Astrocyte of the cerebellum (primary cell): ENCODE data around the gene EPS8L2.
A peak's percentile ranks its signal among the peaks of the same experiment; 100 is the strongest.

Experiments
- DNase-seq: peaks from one replicate; pipeline ENCODE4 v3.0.0-alpha.2; 2011; ENCODE audit warnings: low read depth
- H3K4me3 ChIP-seq: 2 replicates; pipeline ENCODE4 v1.5.1; 2011; ENCODE audit warnings: mild to moderate bottlenecking, low read depth, low read length, moderate library complexity
- in situ Hi-C: cut with HindIII; loops from 2 replicates; pipeline ENCODE4 v1.10.0; 2017; ENCODE audit warnings: low sequenced_read_pairs
- TF ChIP-seq, protein P1 (sequence below): IDR thresholded peaks from 2 replicates; pipeline ENCODE4 v1.5.1; 2012; ENCODE audit warnings: low read length, low read depth, moderate library complexity, mild to moderate bottlenecking; ENCODE audit errors: missing control alignments

The EPS8L2 gene

DNA sequence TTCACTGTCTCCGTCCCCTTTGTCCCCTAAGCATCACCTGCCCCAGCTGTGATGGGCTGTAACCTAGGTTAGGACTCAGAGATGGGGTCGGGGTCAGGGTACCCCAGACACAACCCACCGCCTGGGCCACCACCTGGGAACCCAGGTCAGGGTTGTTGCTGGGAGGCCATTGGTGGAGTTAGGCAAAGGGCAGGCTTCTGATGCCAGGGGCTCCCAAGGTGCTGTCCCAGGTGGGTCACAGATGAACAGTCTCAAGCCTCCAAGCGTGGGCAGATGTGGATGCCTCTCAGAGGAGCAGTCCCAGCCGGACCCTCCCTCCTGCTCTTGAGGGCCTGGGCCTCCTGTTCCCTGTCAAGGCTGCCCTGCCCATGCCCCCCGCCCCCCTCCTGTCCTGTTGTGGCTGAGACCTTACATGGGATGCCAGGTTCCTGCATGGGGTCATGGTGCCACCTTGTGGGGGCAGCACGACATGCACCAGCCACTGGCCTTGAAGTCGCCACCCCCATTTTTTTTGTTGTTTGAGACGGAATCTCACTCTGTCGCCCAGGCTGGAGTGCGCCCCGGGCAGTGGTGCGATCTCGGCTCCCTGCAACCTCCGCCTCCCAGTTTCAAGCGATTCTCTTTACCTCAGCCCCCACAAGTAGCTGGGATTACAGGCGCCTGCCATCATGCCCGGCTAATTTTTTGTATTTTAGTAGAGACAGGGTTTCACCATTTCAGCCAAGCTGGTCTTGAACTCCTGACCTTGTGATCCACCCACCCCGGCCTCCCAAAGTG lies 59.2 kb downstream of the EPS8L2 start:
- in situ Hi-C loops = loop anchor here (25.0 kb wide), 1 partner anchor 103 kb away; no protein-coding TSS in a partner anchor
- no peak overlapping the region for H3K4me3 ChIP-seq
- TF ChIP-seq, protein P1, sequence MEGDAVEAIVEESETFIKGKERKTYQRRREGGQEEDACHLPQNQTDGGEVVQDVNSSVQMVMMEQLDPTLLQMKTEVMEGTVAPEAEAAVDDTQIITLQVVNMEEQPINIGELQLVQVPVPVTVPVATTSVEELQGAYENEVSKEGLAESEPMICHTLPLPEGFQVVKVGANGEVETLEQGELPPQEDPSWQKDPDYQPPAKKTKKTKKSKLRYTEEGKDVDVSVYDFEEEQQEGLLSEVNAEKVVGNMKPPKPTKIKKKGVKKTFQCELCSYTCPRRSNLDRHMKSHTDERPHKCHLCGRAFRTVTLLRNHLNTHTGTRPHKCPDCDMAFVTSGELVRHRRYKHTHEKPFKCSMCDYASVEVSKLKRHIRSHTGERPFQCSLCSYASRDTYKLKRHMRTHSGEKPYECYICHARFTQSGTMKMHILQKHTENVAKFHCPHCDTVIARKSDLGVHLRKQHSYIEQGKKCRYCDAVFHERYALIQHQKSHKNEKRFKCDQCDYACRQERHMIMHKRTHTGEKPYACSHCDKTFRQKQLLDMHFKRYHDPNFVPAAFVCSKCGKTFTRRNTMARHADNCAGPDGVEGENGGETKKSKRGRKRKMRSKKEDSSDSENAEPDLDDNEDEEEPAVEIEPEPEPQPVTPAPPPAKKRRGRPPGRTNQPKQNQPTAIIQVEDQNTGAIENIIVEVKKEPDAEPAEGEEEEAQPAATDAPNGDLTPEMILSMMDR = peak; percentile 50
- no peak for DNase-seq

GRCh38 chr11:765802-766091 lies 59.7 kb downstream of the EPS8L2 start:
- no peak overlapping the region for H3K4me3 ChIP-seq
- no peak for DNase-seq
- in situ Hi-C loops = loop anchor here (25.0 kb wide), 1 partner anchor 103 kb away; no protein-coding TSS in a partner anchor
- TF ChIP-seq, protein P1 = no peak

DNA sequence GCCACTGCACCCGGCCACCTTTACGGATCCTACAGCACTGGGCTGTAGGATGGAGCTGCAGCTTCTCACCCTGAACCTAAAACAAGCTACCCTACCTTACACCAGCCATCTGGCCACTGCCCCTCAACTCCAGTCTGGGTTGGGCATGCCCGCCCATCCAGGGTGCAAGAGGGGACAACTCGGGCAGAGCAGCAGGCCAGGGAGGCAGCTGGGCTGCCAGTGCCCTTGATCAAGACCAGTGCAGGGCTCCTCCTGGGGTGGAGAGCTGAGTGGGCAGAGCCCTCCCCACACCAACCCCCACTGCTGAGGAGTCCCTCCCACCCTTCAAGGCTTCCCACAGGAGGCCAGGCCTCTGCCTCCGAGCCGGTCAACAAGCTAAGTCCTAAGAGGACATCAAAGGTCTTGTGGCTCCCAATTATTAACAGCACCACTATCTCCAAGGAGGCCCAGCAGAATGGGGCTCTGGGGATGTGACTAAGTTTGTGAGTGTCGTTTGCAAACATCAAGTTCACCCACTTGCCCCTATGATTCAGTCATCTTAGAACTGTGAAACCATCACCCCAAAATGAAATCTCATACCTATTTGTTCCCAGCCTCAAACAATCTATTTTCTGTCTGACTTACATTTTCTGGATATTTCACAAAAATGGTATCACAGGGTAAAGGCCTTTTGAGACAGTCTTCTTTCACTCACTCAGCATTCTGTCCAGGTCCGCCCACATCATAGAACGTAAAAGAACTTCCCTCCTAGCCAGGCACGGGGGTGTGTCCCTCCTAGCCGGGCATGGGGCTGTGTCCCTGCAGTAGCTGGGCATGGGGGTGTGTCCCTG lies 60.3 kb downstream of the EPS8L2 start:
- no peak for DNase-seq
- in situ Hi-C loops = loop anchor here (25.0 kb wide), 1 partner anchor 104 kb away; no protein-coding TSS in a partner anchor
- no peak overlapping the region for H3K4me3 ChIP-seq
- TF ChIP-seq, protein P1 = no peak

- no peak overlapping the region for H3K4me3 ChIP-seq
- in situ Hi-C loops = loop anchor here (25.0 kb wide), 1 partner anchor 105 kb away; no protein-coding TSS in a partner anchor
- DNase-seq = no peak
- TF ChIP-seq, protein P1 = no peak
Observed at GRCh38 chr11:766936-767210, 60.8 kb downstream of the EPS8L2 start.

DNA sequence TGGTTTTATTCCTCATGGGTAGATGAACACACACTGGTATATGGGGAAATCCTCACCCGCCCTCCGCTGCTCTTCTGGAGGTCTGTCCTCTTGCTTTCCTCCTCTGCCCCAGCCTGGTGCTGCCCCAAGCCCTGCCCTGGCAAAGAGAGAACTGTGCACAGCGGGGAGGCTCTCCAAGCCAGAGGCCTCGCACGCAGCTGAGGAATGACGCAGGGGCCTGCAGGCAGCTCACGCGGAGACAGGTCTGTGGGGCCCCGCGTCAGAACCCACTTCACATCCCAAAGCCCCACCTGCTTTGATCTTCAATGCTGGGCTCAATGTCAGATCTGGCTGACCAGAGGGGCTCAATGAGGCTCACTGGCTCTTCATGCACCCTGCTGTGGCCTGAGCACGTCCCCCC lies 61.2 kb downstream of the EPS8L2 start:
- TF ChIP-seq, protein P1 = no peak
- no peak overlapping the region for H3K4me3 ChIP-seq
- no peak for DNase-seq
- in situ Hi-C loops = loop anchor here (25.0 kb wide), 1 partner anchor 105 kb away; no protein-coding TSS in a partner anchor

DNA sequence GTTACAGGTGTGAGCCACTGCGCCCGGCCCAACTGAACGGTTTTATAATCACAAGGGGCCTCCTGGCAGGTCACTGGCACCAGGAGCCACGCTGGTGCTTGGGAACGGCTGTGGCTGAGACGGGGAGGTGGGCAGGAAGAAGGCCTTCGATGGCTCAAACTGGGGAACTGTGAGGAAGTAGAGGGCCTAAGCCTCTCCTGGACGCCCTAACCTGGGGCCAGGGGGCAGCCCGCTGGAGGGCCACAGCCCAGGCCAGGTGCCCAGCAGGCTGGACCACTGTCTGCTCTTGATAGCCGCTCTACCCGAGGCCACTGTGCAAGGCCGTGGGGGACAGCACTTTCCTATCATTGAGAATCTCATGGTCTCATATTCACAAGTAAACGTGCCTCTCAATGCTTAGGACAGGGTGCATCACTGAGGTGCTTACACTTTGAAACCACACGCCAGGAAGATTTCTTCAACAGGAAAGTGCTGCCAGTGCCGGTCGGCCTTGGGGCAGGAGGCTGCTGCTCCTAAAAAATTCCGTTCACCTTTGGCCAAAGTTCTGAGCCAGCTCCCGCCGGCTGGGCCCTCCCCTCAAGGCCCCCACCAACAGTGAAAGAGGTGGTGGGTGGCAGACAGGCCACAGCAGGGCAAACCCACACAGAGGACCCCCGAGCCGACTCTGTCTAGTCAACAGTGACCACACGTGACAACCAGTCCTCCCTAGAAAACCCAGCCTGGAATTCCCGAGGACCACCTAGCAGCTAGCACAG lies 64.0 kb downstream of the EPS8L2 start:
- TF ChIP-seq, protein P1 = no peak
- no peak overlapping the region for H3K4me3 ChIP-seq
- in situ Hi-C loops = loop anchor here (25.0 kb wide), 1 partner anchor 108 kb away; no protein-coding TSS in a partner anchor
- no peak for DNase-seq
